DOHH2 (cell line): ENCODE measurements around the gene TLX2.

Experiments used
- H3F3A ChIP-seq: fragments of 200-600 bp; sonication (generic), shearing (Covaris generic); 2 replicates; pipeline ENCODE4 v1.6.0; 2016; ENCODE audit warnings: antibody characterized with exemption, mild to moderate bottlenecking; ENCODE audit not compliant: control insufficient read depth, insufficient read depth
- H3K27ac ChIP-seq: fragments of 200-600 bp; sonication (generic); 2 replicates; pipeline ENCODE4 v1.5.1; 2014; ENCODE audit warnings: low read depth, mild to moderate bottlenecking, low read length, moderate library complexity
- H3K27me3 ChIP-seq: fragments of 200-600 bp; sonication (generic); 2 replicates; pipeline ENCODE4 v1.6.1; 2014; ENCODE audit warnings: mild to moderate bottlenecking, low read length, mixed read lengths; ENCODE audit not compliant: control insufficient read depth
- H3K36me3 ChIP-seq: fragments of 200-600 bp; sonication (generic); 2 replicates; pipeline ENCODE4 v1.6.1; 2014; ENCODE audit warnings: mild to moderate bottlenecking, low read length, moderate library complexity, mixed read lengths; ENCODE audit not compliant: control insufficient read depth
- H3K4me1 ChIP-seq: fragments of 200-600 bp; sonication (generic); 2 replicates; pipeline ENCODE4 v1.6.1; 2014; ENCODE audit warnings: mild to moderate bottlenecking, low read length, mixed read lengths; ENCODE audit not compliant: control insufficient read depth
- H3K4me2 ChIP-seq: fragments of 200-600 bp; sonication (generic); 2 replicates; pipeline ENCODE4 v1.6.0; 2014; ENCODE audit warnings: mild to moderate bottlenecking, low read length, moderate library complexity
- H3K4me3 ChIP-seq: fragments of 200-600 bp; sonication (generic); 2 replicates; pipeline ENCODE4 v1.5.1; 2014; ENCODE audit warnings: mild to moderate bottlenecking, low read length, mixed read lengths
- H3K79me2 ChIP-seq: fragments of 200-600 bp; sonication (generic); 2 replicates; pipeline ENCODE4 v1.6.1; 2014; ENCODE audit warnings: mild to moderate bottlenecking, low read length, mixed read lengths; ENCODE audit not compliant: control insufficient read depth
- H3K9me2 ChIP-seq: fragments of 200-600 bp; sonication (generic); replicated peaks from 2 replicates; pipeline ENCODE4 v1.6.1; 2014; ENCODE audit warnings: mild to moderate bottlenecking, low read length, mixed read lengths; ENCODE audit not compliant: control insufficient read depth
- H3K9me3 ChIP-seq: fragments of 200-600 bp; sonication (generic); 2 replicates; pipeline ENCODE4 v1.6.1; 2014; ENCODE audit warnings: antibody characterized with exemption, low read length, mixed read lengths; ENCODE audit not compliant: control insufficient read depth, insufficient read depth
- H4K20me1 ChIP-seq: fragments of 200-600 bp; sonication (generic); 2 replicates; pipeline ENCODE4 v1.6.0; 2014; ENCODE audit warnings: low read depth, mild to moderate bottlenecking, antibody characterized with exemption, low read length, moderate library complexity; ENCODE audit not compliant: control insufficient read depth, insufficient read depth
- CTCF ChIP-seq: fragments of 200-600 bp; sonication (generic); IDR thresholded peaks from one replicate; pipeline ENCODE4 v1.5.1; 2014; ENCODE audit warnings: antibody characterized with exemption, mild to moderate bottlenecking, low read depth, low read length; ENCODE audit not compliant: poor library complexity, severe bottlenecking
- EZH2phosphoT487 ChIP-seq: fragments of 200-600 bp; sonication (generic); IDR thresholded peaks from 2 replicates; pipeline ENCODE4 v1.6.1; 2017; ENCODE audit warnings: borderline replicate concordance, mild to moderate bottlenecking, antibody characterized with exemption, low read length, moderate library complexity, mixed read lengths

The TLX2 gene

GRCh38 chr2:74536166-74536950 is 22.1 kb downstream of the TLX2 start:
- peaks cover 7% of the 10 kb centered on the region; the same call in 1 of the 2 replicates for H3F3A ChIP-seq
- TF ChIP-seq CTCF = no peak
- no peak for TF ChIP-seq EZH2phosphoT487
- peaks cover 2% of the 10 kb centered on the region for H3K79me2 ChIP-seq
- no peak overlapping the region for H3K4me2 ChIP-seq
- H3K27ac ChIP-seq = no peak overlapping the region
- no peak overlapping the region for H3K4me3 ChIP-seq
- no peaks in the 10 kb centered on the region for H3K9me3 ChIP-seq
- H3K27me3 ChIP-seq = peaks cover 25% of the 10 kb centered on the region
- peaks cover 20% of the 10 kb centered on the region for H3K36me3 ChIP-seq
- no peaks in the 10 kb centered on the region for H3K9me2 ChIP-seq
- peaks cover 10% of the 10 kb centered on the region for H3K4me1 ChIP-seq
- H4K20me1 ChIP-seq = no peaks in the 10 kb centered on the region

- Histone ChIP-seq H3F3A (peaks cover under 1% of the 10 kb centered on the region; the same call in 1 of the 2 replicates), H3K36me3 (peaks cover 12% of the 10 kb centered on the region), H3K27me3 (peaks cover 25% of the 10 kb centered on the region), H4K20me1 (no peaks in the 10 kb centered on the region), H3K4me1 (0 out of 2 replicates have a peak, but pooled peaks cover 3% of the 10 kb centered on the region), H3K9me3 (no peaks in the 10 kb centered on the region), H3K27ac (no peak overlapping the region), H3K4me3 (no peak overlapping the region), H3K79me2 (no peaks in the 10 kb centered on the region), H3K4me2 (no peak overlapping the region), H3K9me2 (no peaks in the 10 kb centered on the region)
- no peak for TF ChIP-seq EZH2phosphoT487
- no peak for TF ChIP-seq CTCF
These were observed 22.9 kb downstream of the TLX2 start for GRCh38 chr2:74537140-74537539.

GRCh38 chr2:74538881-74539339 is 24.7 kb downstream of the TLX2 start:
- Histone ChIP-seq H3K4me1 (0 out of 2 replicates have a peak, but pooled peaks cover 3% of the 10 kb centered on the region), H3K27ac (no peak overlapping the region), H3F3A (no peaks in the 10 kb centered on the region), H3K9me3 (no peaks in the 10 kb centered on the region), H3K36me3 (no peaks in the 10 kb centered on the region; the same call in 1 of the 2 replicates), H3K79me2 (no peaks in the 10 kb centered on the region), H4K20me1 (no peaks in the 10 kb centered on the region), H3K27me3 (peaks cover 25% of the 10 kb centered on the region), H3K4me2 (no peak overlapping the region), H3K4me3 (no peak overlapping the region), H3K9me2 (no peaks in the 10 kb centered on the region)
- TF ChIP-seq EZH2phosphoT487 = no peak
- TF ChIP-seq CTCF = no peak
